Ammon's horn (tissue), 1 donor: ENCODE measurements around the gene LRP1.

Source experiments
- DNase-seq: peaks from one replicate; pipeline ENCODE4 v3.0.0-alpha.2; 2016; ENCODE audit warnings: low spot score

LRP1 gene

GRCh38 chr12:57223191-57224165 is 95.2 kb downstream of the LRP1 start:
- no peak for DNase-seq

- DNase-seq, result no peak
Observed at GRCh38 chr12:57224278-57224972, 96.1 kb downstream of the LRP1 start.

GRCh38 chr12:57224973-57225679 is 96.8 kb downstream of the LRP1 start:
- no peak for DNase-seq

GRCh38 chr12:57225680-57226210 is 97.5 kb downstream of the LRP1 start:
- no peak for DNase-seq

- no peak for DNase-seq
Observed at GRCh38 chr12:57226588-57227314, 98.5 kb downstream of the LRP1 start.

- no peak for DNase-seq
Observed at GRCh38 chr12:57227315-57228115, 99.2 kb downstream of the LRP1 start.

- no peak for DNase-seq
Observed at GRCh38 chr12:57229046-57229633, 100.9 kb downstream of the LRP1 start.

GRCh38 chr12:57229634-57230380 is 101.5 kb downstream of the LRP1 start, which contains the start of gene SHMT2:
Gene SHMT2 (plus strand): TSS chr12:57229711. CDS start chr12:57229779, 68 bp downstream.
- DNase-seq, result peak; percentile 97

- no peak for DNase-seq
Observed at GRCh38 chr12:57230381-57231155, 102.3 kb downstream of the LRP1 start.

GRCh38 chr12:57231276-57232021 is 103.2 kb downstream of the LRP1 start:
- DNase-seq, result no peak

- no peak for DNase-seq
Observed at GRCh38 chr12:57232156-57232756, 104.0 kb downstream of the LRP1 start.

- DNase-seq, result no peak
Observed at GRCh38 chr12:57233357-57234232, 105.3 kb downstream of the LRP1 start.

- DNase-seq, result no peak
Observed at GRCh38 chr12:57234233-57234570, 105.9 kb downstream of the LRP1 start.

GRCh38 chr12:57234571-57235016 is 106.3 kb downstream of the LRP1 start:
- no peak for DNase-seq

- DNase-seq, result no peak
Observed at GRCh38 chr12:57235017-57235727, 106.9 kb downstream of the LRP1 start.

GRCh38 chr12:57235728-57236131 is 107.4 kb downstream of the LRP1 start:
- no peak for DNase-seq
